Stimulated activated CD4-positive, alpha-beta T cell treated with anti-CD3 and anti-CD28 coated beads, Interleukin-4, amount 100 ng/mL, for 48 hours (primary cell): ENCODE measurements around the gene TTC29.

Experiments used
- DNase-seq, 2 donors: peaks; one replicate each; pipeline ENCODE4 v3.0.0-alpha.2; 2020; ENCODE audit warnings: low read depth in 2 of 2

The TTC29 gene

GRCh38 chr4:146945556-146946374, at the start of gene TTC29:
Gene TTC29 (minus strand): TSS chr4:146945864. CDS start chr4:146939895, 5,969 bp downstream.
- peak; percentile 82 to 88 for DNase-seq

GRCh38 chr4:146981651-146982050, 36.0 kb upstream of the TTC29 start:
- no peak for DNase-seq

- DNase-seq = no peak
Measured at GRCh38 chr4:146978641-146979040, 33.0 kb upstream of the TTC29 start.

- DNase-seq = no peak
Measured at GRCh38 chr4:146976145-146976544, 30.5 kb upstream of the TTC29 start.

GRCh38 chr4:146975527-146975926, 29.9 kb upstream of the TTC29 start:
- no peak for DNase-seq

- DNase-seq = no peak
Measured at GRCh38 chr4:146975036-146975435, 29.4 kb upstream of the TTC29 start.

GRCh38 chr4:146972036-146972435, 26.4 kb upstream of the TTC29 start:
- no peak for DNase-seq

GRCh38 chr4:146969126-146969525, 23.5 kb upstream of the TTC29 start:
- DNase-seq = no peak

GRCh38 chr4:146960634-146961033, 15.0 kb upstream of the TTC29 start:
- DNase-seq = no peak

- DNase-seq = no peak
Measured at GRCh38 chr4:146959692-146960091, 14.0 kb upstream of the TTC29 start.

GRCh38 chr4:146957237-146957636, 11.6 kb upstream of the TTC29 start:
- no peak for DNase-seq

GRCh38 chr4:146952896-146953295, 7.2 kb upstream of the TTC29 start:
- DNase-seq = no peak

GRCh38 chr4:146949559-146949958, 3.9 kb upstream of the TTC29 start:
- no peak for DNase-seq

- DNase-seq = no peak
Measured at GRCh38 chr4:146943691-146944375, 1.8 kb downstream of the TTC29 start.

- no peak for DNase-seq
Measured at GRCh38 chr4:146932116-146932515, 13.5 kb downstream of the TTC29 start.

GRCh38 chr4:146930673-146931072, 15.0 kb downstream of the TTC29 start:
- DNase-seq = no peak

GRCh38 chr4:146927695-146928094, 18.0 kb downstream of the TTC29 start:
- DNase-seq = no peak

GRCh38 chr4:146916479-146917076, 29.1 kb downstream of the TTC29 start:
- DNase-seq = no peak

- no peak for DNase-seq
Measured at GRCh38 chr4:146915132-146915531, 30.5 kb downstream of the TTC29 start.

- no peak for DNase-seq
Measured at GRCh38 chr4:146900295-146900694, 45.4 kb downstream of the TTC29 start.

GRCh38 chr4:146890301-146890700, 55.4 kb downstream of the TTC29 start:
- DNase-seq = no peak

GRCh38 chr4:146883070-146883469, 62.6 kb downstream of the TTC29 start:
- DNase-seq = no peak

GRCh38 chr4:146857298-146857697, 88.4 kb downstream of the TTC29 start:
- DNase-seq = no peak
